Central memory CD8-positive, alpha-beta T cell (primary cell): ENCODE measurements around the gene JDP2.

ENCODE experiments used
- ATAC-seq: fragments of 150-1000 bp; cut with Tn5 transposase; replicated peaks from 2 replicates; pipeline ENCODE4 v1.10.0; 2022; ENCODE audit warnings: mild to moderate bottlenecking, moderate FRiP score, moderate number of reproducible peaks; ENCODE audit not compliant: poor library complexity, severe bottlenecking; ENCODE audit errors: extremely low read depth
- DNase-seq, 2 donors: peaks; one replicate each; pipeline ENCODE4 v3.0.0; 2021; ENCODE audit warnings: low spot score in 2 of 2
- H3K27ac Mint-ChIP-seq: one replicate; pipeline ENCODE4 v1.8.0; 2022; ENCODE audit warnings: low read depth, mild to moderate bottlenecking, moderate library complexity, mixed read lengths
- H3K27me3 Mint-ChIP-seq: one replicate; pipeline ENCODE4 v1.8.0; 2022; ENCODE audit warnings: mixed read lengths
- H3K36me3 Mint-ChIP-seq: one replicate; pipeline ENCODE4 v1.8.0; 2022; ENCODE audit warnings: mild to moderate bottlenecking, moderate library complexity, mixed read lengths; ENCODE audit not compliant: insufficient read depth
- H3K4me1 Mint-ChIP-seq: one replicate; pipeline ENCODE4 v1.8.0; 2022; ENCODE audit warnings: mixed read lengths
- H3K4me3 Mint-ChIP-seq: one replicate; pipeline ENCODE4 v1.8.0; 2022; ENCODE audit warnings: mild to moderate bottlenecking, moderate library complexity, mixed read lengths
- H3K9me3 Mint-ChIP-seq: one replicate; pipeline ENCODE4 v1.8.0; 2022; ENCODE audit warnings: mixed read lengths

JDP2 gene

GRCh38 chr14:75443203-75443969 lies 15.6 kb downstream of the JDP2 start:
- H3K27me3 Mint-ChIP-seq = peaks cover 27% of the 10 kb centered on the region
- H3K4me1 Mint-ChIP-seq = no peaks in the 10 kb centered on the region
- ATAC-seq = no peak
- no peak overlapping the region for H3K27ac Mint-ChIP-seq
- H3K9me3 Mint-ChIP-seq = no peaks in the 10 kb centered on the region
- H3K4me3 Mint-ChIP-seq = no peak overlapping the region
- no peak for DNase-seq
- H3K36me3 Mint-ChIP-seq = peaks cover 4% of the 10 kb centered on the region

GRCh38 chr14:75445236-75445635 lies 17.4 kb downstream of the JDP2 start:
- DNase-seq (no peak), ATAC-seq (no peak)
- peaks cover 4% of the 10 kb centered on the region for H3K36me3 Mint-ChIP-seq
- H3K9me3 Mint-ChIP-seq = no peaks in the 10 kb centered on the region
- H3K27ac Mint-ChIP-seq = no peak overlapping the region
- H3K4me3 Mint-ChIP-seq = no peak overlapping the region
- peaks cover 46% of the 10 kb centered on the region for H3K27me3 Mint-ChIP-seq
- H3K4me1 Mint-ChIP-seq = no peaks in the 10 kb centered on the region

GRCh38 chr14:75445963-75446362 lies 18.1 kb downstream of the JDP2 start:
- no peaks in the 10 kb centered on the region for H3K4me1 Mint-ChIP-seq
- H3K9me3 Mint-ChIP-seq = no peaks in the 10 kb centered on the region
- DNase-seq (no peak), ATAC-seq (no peak)
- no peak overlapping the region for H3K4me3 Mint-ChIP-seq
- H3K27ac Mint-ChIP-seq = no peak overlapping the region
- peaks cover 46% of the 10 kb centered on the region for H3K27me3 Mint-ChIP-seq
- H3K36me3 Mint-ChIP-seq = peaks cover 2% of the 10 kb centered on the region

- peaks cover 2% of the 10 kb centered on the region for H3K36me3 Mint-ChIP-seq
- no peaks in the 10 kb centered on the region for H3K9me3 Mint-ChIP-seq
- ATAC-seq (no peak), DNase-seq (no peak)
- no peak overlapping the region for H3K27ac Mint-ChIP-seq
- peaks cover 46% of the 10 kb centered on the region for H3K27me3 Mint-ChIP-seq
- no peak overlapping the region for H3K4me3 Mint-ChIP-seq
- H3K4me1 Mint-ChIP-seq = no peaks in the 10 kb centered on the region
Measured at GRCh38 chr14:75446447-75446846, 18.6 kb downstream of the JDP2 start.

- H3K4me1 Mint-ChIP-seq = no peaks in the 10 kb centered on the region
- DNase-seq (no peak), ATAC-seq (no peak)
- H3K9me3 Mint-ChIP-seq = no peaks in the 10 kb centered on the region
- no peaks in the 10 kb centered on the region for H3K36me3 Mint-ChIP-seq
- peaks cover 34% of the 10 kb centered on the region for H3K27me3 Mint-ChIP-seq
- no peak overlapping the region for H3K4me3 Mint-ChIP-seq
- H3K27ac Mint-ChIP-seq = no peak overlapping the region
Measured at GRCh38 chr14:75448209-75448608, 20.4 kb downstream of the JDP2 start.

GRCh38 chr14:75449036-75449435 lies 21.2 kb downstream of the JDP2 start:
- peaks cover 34% of the 10 kb centered on the region for H3K27me3 Mint-ChIP-seq
- H3K9me3 Mint-ChIP-seq = no peaks in the 10 kb centered on the region
- H3K4me1 Mint-ChIP-seq = no peaks in the 10 kb centered on the region
- H3K27ac Mint-ChIP-seq = no peak overlapping the region
- no peak overlapping the region for H3K4me3 Mint-ChIP-seq
- H3K36me3 Mint-ChIP-seq = no peaks in the 10 kb centered on the region
- no peak for DNase-seq
- ATAC-seq = no peak

GRCh38 chr14:75449696-75450095 lies 21.9 kb downstream of the JDP2 start:
- Mint-ChIP-seq H3K9me3 (no peaks in the 10 kb centered on the region), H3K4me3 (no peak overlapping the region), H3K27me3 (peaks cover 34% of the 10 kb centered on the region), H3K27ac (no peak overlapping the region), H3K4me1 (no peaks in the 10 kb centered on the region), H3K36me3 (no peaks in the 10 kb centered on the region)
- DNase-seq (no peak), ATAC-seq (no peak)

- H3K27ac Mint-ChIP-seq = no peak overlapping the region
- H3K4me1 Mint-ChIP-seq = no peaks in the 10 kb centered on the region
- DNase-seq (no peak), ATAC-seq (no peak)
- peaks cover 34% of the 10 kb centered on the region for H3K27me3 Mint-ChIP-seq
- H3K36me3 Mint-ChIP-seq = no peaks in the 10 kb centered on the region
- no peak overlapping the region for H3K4me3 Mint-ChIP-seq
- no peaks in the 10 kb centered on the region for H3K9me3 Mint-ChIP-seq
Measured at GRCh38 chr14:75450381-75451276, 22.8 kb downstream of the JDP2 start.

- ATAC-seq = no peak
- Mint-ChIP-seq H3K9me3 (no peaks in the 10 kb centered on the region), H3K36me3 (peaks cover 2% of the 10 kb centered on the region), H3K4me3 (no peak overlapping the region), H3K27ac (no peak overlapping the region), H3K4me1 (no peaks in the 10 kb centered on the region), H3K27me3 (peaks cover 34% of the 10 kb centered on the region)
- DNase-seq = no peak
Measured at GRCh38 chr14:75452324-75452723, 24.5 kb downstream of the JDP2 start.

- Mint-ChIP-seq H3K27ac (no peak overlapping the region), H3K27me3 (peaks cover 34% of the 10 kb centered on the region), H3K9me3 (no peaks in the 10 kb centered on the region), H3K36me3 (peaks cover 2% of the 10 kb centered on the region), H3K4me1 (no peaks in the 10 kb centered on the region), H3K4me3 (no peak overlapping the region)
- DNase-seq (no peak), ATAC-seq (no peak)
Measured at GRCh38 chr14:75452900-75453816, 25.3 kb downstream of the JDP2 start.

GRCh38 chr14:75453817-75454434 lies 26.1 kb downstream of the JDP2 start:
- ATAC-seq = no peak
- Mint-ChIP-seq H3K4me3 (no peak overlapping the region), H3K36me3 (peaks cover 2% of the 10 kb centered on the region), H3K27ac (no peak overlapping the region), H3K4me1 (no peaks in the 10 kb centered on the region), H3K27me3 (peaks cover 28% of the 10 kb centered on the region), H3K9me3 (no peaks in the 10 kb centered on the region)
- no peak for DNase-seq

GRCh38 chr14:75454963-75455546 lies 27.2 kb downstream of the JDP2 start:
- Mint-ChIP-seq H3K9me3 (no peaks in the 10 kb centered on the region), H3K27ac (no peak overlapping the region), H3K36me3 (peaks cover 2% of the 10 kb centered on the region), H3K4me3 (no peak overlapping the region), H3K27me3 (peaks cover 17% of the 10 kb centered on the region), H3K4me1 (no peaks in the 10 kb centered on the region)
- DNase-seq (no peak), ATAC-seq (no peak)
